HuH-7 (cell line): ENCODE results near the gene AGAP1.
"Not testable (repeated sequence)": the region's sequence is repeated elsewhere in the genome, so short reads cannot be mapped to it uniquely, and the experiment has no call there.

Source experiments
- DNase-seq: peaks from one replicate; pipeline ENCODE4 v3.0.0; 2011; ENCODE audit warnings: low spot score

AGAP1 gene

DNA sequence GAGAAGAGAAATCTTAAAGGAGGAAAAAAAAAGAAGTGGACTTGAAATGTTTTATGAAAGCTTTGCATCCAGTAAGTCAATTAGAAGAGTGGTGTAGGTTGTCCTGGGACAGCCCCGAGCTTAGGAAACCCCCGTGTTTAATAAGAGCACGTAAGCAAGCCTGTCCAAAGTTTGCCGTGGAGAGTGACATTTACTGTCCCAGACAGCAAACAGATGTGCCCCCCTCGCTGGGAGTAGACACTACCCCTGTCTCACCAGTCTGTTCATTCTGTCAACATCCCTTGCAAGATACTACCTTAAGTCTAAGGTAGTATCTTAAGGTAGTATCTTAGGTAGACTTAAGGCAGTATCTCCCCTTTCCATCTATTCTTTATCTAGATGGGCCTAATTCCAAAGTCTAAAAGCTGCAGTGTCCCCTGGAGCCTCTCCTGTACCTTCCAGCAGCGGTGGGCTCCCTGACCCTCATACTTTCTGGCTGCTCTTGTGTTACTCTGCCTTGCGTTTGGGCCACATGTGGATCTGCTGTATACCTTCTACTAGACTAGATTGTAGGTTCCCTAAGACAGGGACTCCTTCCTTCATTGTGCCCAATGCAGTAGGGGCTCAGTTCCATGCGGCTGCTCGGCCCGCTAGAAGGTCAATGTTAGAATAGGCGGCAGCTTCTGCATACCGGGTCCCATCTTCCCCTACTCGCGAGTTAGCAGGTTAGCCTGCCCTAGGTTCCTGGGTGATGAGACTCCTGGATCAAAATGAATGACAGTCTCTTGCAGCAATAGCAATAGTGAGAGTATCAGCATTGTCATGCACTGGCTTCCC is 430.2 kb downstream of the AGAP1 start:
- DNase-seq: no peak

DNA sequence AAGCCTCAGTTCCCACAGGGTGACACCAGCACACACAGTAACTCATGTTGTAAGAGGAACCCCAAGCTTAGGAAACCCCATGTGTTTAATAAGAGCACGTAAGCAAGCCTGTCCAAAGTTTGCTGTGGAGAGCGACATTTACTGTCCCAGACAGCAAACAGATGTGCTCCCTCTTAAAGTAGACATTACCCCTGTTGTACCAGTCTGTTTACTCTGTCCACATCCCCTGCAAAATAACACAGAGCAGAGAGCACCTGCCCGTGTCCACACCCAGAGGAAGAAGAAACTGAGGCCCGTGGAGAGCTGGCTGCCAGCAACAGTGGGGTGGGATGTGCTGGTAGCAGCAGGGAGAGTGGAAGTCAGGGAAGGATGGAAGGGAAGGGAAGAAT is 430.8 kb downstream of the AGAP1 start:
- DNase-seq: no peak

DNA sequence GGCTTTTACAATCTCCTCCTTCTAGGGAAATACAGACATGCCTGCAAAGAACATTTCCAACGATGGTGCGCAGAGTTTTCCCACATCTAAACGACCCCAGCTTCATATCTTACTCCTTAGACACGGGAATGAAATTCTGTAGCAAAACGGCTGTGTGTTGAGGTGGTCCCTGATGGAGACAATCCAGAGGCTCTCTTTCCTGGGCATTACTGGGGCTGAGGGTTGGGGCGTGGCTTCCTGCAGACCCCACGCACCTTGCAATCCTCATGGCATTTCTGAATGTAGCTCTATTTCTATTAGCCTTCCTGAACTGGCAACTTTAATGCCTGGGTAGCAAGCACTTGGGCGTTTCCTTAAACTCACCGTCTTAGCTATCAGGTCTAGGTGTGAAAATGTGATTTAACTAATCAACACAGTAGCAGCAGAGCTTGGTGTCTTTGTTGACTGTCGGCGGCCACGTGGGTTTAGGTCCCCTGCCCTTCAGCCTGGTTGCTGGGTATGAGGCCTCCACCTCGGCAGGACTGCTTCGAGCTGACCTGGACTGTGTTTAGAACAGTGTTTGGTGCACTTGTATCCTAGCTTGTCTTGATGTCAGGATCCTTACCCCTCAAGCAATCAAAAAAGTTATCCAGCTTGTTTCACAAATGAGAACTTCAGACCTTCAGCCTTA is 431.5 kb downstream of the AGAP1 start:
- DNase-seq: no peak

DNA sequence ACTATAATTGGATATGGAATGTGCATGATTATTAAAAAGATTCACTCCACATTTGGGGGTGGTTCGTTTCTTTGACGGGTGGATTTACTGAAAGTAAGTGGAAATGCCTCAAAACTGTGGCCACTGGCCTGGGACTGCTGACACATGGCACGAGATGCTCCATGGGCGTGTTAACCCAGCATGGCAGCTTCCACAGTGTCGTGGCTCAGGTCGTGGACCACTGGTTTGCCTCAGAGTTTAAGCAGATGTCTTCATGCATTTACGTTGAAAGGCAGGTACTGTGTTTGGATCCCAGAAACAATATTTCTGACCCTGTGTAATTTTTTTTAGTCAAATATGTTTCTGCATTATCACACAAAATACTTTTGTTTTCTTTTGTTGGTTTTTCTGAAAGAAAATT is 432.4 kb downstream of the AGAP1 start:
- DNase-seq: no peak

DNA sequence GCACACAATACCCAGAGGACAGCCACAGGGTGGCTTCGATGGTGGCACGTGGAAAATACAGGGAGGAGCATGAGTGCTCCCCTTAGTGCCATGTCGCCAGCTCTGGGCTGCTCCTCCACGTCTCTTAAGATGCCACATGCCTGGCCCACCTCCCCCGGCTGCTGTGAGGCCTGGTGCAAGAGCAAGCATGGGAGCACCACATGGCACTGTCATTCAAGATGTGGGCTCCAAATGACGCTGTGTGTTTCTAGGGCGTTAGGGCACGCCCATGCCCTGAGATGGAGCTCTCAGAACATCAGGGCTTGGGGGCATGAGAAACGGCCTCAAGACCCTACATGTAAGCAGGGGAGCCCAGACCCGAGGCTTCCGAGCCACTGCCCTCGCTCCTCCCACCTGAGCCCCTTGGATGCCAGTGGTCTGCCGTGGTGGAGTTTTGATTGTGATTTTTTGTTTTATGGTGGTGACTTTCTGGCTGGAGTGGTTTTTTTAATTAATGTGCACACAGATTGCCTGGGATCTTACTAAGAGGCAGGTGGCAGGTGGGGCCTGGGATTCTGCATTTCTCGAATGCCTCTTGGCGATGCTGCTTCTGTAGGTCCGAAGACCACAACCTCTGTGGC is 435.0 kb downstream of the AGAP1 start:
- DNase-seq: no peak

DNA sequence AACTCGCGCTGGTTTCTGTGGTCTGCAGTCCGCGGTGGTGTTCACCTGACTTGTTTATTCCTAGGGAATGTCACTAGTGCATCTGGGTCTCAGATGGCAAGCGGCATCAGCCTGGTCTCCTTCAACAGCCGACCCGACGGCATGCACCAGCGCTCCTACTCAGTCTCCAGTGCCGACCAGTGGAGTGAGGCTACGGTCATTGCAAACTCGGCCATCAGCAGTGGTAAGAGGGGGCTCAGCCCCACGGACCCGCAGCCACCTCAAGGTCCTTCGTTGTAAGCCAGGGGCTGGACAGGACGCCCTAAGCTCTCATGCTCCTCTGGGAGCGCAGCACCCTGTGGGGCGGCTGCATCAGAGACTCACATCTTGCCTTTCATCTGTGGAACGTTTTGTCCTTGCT is 436.9 kb downstream of the AGAP1 start:
- no peak for DNase-seq

DNA sequence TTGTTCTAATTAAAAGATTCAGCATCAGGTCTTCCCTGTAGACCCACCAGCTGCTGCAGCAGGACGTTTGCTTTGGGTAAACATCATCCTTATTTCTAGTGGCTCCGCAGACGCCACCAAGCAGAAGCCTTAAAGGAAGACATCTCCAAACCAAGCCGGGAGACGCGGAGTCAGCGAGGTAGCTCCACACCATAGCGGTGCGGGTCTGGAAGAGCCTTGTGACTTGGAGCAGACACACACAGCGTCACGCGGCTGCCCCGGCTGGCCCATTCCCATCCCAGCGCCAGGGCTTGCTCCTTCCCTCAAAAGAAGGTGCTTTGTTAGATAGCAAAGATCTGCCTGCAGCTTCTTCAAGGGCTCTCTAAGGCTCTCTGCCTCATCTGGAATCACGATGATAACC is 437.8 kb downstream of the AGAP1 start:
- DNase-seq: no peak

DNA sequence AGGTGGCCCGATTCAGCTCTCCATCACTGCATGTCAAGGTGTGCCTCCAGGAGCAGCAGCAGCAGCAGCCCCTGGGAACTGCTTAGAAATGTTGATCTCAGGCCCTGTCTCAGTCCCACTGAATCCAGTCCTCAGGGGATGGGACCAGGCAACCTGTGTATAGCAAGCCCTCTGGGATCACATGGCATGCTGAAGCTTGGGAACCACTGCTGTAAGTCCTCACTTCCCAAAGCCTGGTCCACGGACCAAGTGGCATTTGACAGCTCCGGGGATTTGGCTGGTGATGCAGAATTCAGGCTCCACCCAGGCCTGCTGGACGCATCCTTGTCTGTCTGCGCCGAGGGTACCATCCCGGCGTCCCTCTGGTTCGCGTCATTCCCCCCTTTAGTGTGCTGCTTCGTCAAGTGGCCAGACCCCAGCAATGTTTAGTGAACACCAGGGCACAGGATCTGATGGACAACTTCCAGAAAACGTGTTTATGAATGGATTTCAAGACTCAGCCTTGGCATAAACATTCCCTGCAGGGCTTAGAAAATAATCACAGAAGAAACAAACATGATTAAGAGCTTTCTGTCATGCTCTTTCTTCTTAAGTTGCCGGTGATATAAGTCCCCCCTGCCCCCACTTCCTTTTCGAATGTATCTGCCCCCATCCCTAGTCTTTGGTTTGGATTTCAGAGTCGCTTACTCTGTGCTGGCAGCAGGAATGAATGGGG is 440.4 kb downstream of the AGAP1 start:
- no peak for DNase-seq

DNA sequence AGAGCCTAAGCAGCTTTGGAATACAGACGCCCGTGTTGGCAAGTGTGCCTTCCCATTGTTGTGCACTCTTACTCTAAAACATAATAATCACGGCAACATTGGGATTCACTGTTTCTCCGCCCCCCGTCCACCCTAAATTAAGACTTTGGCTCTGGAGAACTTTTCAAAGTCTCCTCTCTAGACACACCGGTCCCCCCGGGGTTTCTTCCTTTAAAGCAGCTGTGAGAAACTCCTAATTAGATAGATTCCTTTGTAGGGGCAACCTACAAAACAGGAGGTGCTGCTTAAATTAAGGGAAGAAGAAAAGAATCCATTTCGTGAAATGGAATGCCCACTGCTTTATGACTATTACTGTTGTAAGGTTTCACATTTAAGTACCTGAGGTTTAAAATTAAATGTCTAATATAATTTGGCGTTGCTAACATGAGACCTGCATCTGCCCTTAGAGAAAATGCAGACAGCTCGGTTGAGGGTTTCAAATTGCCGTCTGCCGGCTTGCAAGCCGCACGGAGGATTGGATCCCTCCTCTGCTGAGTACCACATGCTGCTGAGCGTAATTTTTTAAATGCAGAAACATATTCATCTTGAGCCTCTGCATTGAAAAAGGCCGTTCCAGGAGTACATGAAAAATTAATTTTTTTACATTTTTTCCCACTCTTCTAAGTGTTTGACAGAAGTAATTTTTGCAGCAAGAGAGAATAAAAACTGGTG is 441.1 kb downstream of the AGAP1 start:
- no peak for DNase-seq

DNA sequence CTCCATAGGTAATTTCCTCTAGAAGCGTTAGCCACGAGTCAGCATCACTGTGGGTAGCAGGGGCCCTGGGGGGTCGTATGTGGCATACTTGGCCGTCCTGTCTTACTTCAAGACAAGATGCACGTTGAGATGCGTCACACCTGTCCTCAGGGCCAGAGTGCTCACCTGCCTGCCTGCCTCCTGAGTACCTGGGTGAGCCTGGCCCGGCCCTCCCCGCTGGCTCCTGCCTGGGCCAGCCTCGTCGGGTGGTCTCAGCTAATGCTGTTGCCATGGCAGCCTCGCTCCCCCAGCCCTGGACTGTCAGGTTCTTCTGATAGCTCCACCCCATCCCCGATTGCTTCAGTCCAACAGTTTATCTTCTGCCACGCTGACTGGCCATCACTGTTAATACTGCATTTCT is 441.9 kb downstream of the AGAP1 start:
- no peak for DNase-seq

DNA sequence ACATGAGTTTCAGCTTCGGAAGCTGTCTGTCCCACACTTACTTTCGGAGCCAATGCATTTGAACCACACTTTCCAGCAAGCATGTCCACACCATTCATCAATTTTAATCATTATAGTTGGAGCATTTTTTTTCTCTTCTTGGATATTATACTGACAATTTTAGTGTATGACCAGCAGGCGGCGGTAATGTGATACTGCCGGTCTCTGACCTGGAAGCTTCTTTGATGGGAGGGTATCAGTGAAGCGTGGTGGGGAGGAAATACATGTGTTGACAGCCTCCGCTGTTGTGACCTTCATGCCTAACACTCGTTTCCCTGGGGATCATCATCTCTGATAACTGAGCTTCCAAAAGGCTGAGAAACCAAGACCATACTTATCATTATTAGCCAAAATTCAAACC is 442.6 kb downstream of the AGAP1 start:
- DNase-seq: peak; percentile 26

DNA sequence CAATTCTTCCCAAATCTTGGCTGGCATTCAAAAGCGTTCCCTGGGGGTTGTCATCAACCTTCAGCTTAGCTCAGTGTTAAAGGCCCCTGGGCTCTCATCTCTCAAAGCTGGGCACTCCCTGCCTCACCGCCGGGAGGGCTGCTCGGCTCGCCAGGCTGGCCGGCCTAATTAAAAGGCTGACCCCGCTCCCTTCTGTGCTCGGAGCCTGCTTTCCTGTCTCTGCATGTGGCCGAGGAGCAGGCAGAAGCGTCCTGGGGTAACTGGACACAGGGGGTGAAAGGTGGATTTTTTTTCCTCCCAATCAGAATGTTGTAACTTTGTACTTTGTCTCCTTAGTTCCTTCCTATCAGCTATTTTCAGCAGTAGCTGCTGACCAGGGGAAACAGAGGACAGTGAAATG is 443.2 kb downstream of the AGAP1 start:
- no peak for DNase-seq

DNA sequence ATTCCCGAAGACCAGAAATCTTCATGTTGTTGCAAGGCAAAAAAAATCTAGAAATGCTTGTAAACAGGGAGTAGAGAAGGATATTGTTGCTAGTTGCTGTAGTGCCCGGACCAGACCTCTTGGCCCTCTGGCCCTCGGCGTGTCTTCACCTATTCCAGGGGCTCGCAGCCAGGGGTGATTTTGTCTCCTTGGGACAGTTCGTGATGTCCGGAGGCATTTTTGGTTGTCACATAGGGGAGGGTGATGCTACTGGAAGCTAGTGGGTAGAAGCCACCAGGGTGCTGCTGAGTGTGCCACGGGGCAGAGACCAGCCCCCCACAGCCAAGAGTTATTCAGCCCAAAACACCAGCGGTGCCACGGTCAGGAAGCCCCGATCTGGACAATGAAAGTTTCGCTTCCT is 443.7 kb downstream of the AGAP1 start:
- no peak for DNase-seq

DNA sequence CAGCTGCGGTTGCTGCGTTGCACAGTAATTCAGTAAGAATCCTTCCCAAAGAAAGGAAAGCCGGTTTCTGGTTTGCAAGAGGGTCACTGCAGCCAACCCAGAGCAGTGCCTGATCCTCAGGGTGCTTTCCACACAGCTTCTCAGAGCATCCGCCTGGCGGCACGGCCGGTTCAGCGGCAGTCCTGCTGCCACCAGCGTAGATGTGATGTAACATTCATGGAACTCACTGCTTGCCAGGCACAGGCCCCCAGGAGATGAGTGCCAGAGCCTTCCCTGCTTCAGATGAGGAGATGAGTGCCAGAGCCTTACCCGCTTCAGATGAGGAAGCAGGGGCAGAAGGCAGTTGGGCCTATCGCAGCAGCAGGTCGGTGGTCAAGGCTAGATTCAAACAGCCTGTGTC is 444.1 kb downstream of the AGAP1 start:
- no peak for DNase-seq

DNA sequence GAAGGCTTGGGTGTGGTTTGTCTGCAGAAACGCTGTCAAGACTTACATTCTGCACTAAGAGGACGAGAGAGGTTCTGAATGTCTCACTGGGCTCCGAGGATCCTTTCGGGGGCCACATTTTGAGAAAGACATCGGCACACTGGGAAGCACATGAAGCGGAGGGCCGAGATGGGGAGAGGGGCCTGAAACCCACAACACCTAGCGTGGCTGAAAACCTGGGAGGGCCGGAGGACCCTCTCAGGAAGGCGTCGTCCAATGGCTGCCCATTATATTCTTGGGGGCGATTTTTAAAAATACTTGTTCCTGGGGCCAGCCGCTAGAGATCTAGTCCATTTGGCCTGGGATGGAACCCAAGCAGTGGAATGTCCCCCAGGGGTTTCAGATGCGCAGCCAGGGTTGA is 444.8 kb downstream of the AGAP1 start:
- DNase-seq: no peak

DNA sequence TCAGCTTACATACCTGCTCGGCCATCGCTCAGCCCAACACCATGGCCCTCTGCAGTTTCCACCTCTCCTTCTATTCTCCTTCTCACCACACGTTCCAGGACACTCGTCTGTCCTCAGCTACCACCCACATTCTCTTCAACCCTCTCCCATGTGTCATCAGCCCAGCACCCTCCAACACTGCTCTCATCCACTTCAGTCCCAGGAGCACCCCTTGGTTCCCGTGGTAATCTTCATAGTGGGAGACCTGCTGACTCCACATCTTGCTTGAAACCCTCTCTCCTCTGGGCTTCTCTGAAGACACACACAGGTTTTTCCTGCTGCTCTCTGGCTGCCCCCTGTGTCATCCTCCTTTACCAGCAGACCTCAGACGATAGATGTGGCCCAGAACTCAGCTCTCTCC is 445.6 kb downstream of the AGAP1 start:
- DNase-seq: no peak

DNA sequence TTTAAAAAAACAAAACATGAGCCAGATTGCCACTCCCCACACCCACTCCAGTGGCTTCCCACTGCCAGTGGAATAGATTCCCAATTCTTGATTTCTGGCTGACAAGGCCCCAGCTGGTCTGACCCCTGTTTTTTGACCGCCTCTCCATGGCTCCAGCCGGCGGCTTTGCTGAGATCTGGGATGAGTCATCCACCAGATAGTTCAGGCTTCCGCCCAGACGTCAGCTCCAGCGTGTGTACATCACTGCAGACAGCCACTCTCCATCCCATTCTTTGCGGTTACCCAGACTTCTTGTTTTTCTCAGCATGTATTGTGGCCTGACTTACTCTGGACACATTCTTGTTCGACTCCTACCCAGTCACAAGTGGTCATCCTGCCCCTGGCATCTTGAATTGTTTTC is 446.5 kb downstream of the AGAP1 start:
- DNase-seq: no peak

DNA sequence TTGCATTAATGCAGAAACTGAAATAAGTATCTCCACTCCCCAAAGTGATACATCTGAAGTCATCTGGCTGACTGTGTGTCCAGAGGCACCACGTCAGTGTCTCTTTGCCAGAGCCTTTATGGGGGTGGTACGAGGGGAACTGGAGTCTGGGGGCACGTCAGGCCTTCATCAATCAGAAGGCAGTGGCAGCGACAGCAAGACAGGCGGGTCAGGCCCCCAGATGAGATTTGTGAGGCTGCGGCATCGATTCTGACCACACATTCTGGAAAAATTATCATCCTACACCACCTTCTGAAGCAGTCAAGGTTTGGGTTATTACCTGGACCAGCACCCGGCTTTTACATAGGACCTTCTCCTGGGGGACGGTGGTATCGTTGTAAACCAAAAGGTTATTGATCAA is 450.7 kb downstream of the AGAP1 start:
- DNase-seq: no peak

DNA sequence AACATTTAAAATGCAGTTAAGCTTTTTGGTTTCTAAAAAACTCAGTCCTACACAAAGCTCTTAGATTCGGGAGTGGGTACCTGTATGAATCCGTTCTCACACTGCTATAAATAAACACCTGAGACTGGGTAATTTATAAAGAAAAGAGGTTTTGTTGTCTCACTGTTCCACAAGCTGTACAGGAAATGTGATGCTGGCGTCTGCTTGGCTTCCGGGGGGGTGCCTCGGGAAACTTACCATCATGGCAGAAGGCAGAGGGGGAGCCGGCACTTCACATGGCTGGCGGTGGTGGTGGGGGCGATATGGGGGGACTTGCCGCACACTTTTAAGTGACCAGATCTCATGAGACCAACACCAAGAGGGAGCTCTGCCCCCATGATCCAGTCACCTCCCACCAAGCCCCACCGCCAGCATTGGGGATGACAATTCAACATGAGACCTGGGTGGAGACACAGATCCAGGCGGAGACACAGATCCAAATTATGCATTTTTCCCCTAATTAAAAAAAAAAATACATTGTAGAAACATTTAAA is 451.8 kb downstream of the AGAP1 start:
- no peak for DNase-seq

DNA sequence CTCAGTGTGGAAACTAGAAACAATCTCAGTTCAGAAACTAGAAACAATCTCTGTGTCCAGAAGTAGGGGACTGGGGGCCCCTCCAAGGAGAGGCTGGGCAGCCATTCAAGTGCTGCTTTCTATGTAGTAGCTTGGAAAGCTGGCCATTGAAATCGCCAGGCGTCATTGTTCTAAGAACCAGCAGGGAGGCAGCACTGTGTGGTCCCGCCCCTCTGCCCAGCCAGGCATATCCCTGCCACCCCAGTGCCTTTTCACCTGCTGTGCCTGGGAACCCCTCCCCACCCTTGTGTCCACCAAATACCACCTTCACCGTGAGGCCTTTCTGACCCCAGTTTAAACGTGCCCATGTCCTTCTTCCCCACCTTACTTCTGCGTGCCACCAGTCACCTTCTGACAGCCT is 452.7 kb downstream of the AGAP1 start:
- no peak for DNase-seq

DNA sequence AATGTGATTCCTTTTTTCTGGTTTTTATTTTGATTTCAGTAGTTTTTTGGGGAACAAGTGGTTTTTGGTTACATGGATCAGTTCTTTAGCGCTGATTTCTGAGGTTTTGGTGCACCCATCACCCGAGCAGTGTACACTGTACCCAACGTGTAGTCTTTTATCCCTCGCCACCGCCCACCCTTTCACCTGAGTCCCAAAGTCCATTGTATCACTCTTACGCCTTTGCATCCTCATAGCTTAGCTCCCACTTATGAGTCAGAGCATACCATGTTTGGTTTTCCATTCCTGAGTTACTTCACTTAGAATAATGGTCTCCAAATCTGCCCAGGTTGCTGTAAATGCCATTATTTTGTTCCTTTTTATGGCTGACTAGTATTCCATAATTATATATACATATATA is 453.2 kb downstream of the AGAP1 start:
- not testable (repeated sequence) for DNase-seq
